ENCODE measurements around the gene CROCC.
"Not testable (repeated sequence)": the region's sequence is repeated elsewhere in the genome, so short reads cannot be mapped to it uniquely, and the experiment has no call there.

Gene CROCC

GRCh38 chr1:16938351-16939321 lies 16.9 kb downstream of the CROCC start:
- intact Hi-C loops (cut with DNase I; ENCODE audit: low total_unique reads): no loop called here
- Histone ChIP-seq H3K27ac (no peak overlapping the region), H3K36me3 (peaks cover 0 to 97% (median 14%) of the 10 kb centered on the region in 3 donors), H3K27me3 (no peaks in the 10 kb centered on the region), H3K4me3 (no peak overlapping the region), H3K9me3 (no peaks in the 10 kb centered on the region), H3K4me1 (peaks cover 0 to 6% (median 0%) of the 10 kb centered on the region in 4 donors)
- TF ChIP-seq CTCF (IDR thresholded peaks at IDR 0.05): no peak
- DNase-seq: no peak

GRCh38 chr1:16939386-16940180 lies 17.9 kb downstream of the CROCC start:
- H3K27me3 ChIP-seq; DNase-seq; H3K9me3 ChIP-seq; intact Hi-C loops (cut with DNase I; ENCODE audit: low total_unique reads); H3K4me1 ChIP-seq; H3K4me3 ChIP-seq; H3K27ac ChIP-seq: not testable (repeated sequence)
- H3K36me3 ChIP-seq: peaks cover 0 to 96% (median 19%) of the 10 kb centered on the region in 3 donors

GRCh38 chr1:16944038-16944437 lies 22.3 kb downstream of the CROCC start:
- peaks cover 0 to 10% (median 3%) of the 10 kb centered on the region in 4 donors for H3K4me1 ChIP-seq
- H3K36me3 ChIP-seq: peaks cover 0 to 93% (median 15%) of the 10 kb centered on the region in 3 donors
- H3K4me3 ChIP-seq: no peak overlapping the region
- no peaks in the 10 kb centered on the region for H3K27me3 ChIP-seq
- intact Hi-C loops (cut with DNase I; ENCODE audit: low total_unique reads): no loop called here
- no peak for DNase-seq
- TF ChIP-seq CTCF (IDR thresholded peaks at IDR 0.05): no peak
- no peaks in the 10 kb centered on the region for H3K9me3 ChIP-seq
- no peak overlapping the region for H3K27ac ChIP-seq

DNA sequence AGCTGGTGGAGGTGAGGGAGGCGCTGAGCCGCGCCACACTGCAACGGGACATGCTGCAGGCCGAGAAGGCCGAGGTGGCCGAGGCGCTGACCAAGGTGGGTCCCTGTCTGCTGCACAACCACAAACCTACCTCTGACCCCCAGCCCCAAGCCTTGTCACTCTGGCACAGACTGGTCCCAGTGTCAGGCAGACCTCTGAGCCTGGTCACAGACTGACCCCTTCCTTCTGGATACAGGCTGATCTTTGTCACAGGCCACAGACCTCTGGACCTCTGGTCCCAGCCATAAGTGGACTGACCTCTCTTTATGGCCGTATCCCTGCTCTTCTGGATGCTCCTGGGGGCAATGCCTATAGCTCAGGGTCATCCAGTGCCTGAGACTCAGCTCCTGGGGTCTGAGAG lies 23.8 kb downstream of the CROCC start:
- H3K4me3 ChIP-seq; H3K27ac ChIP-seq; H3K27me3 ChIP-seq; intact Hi-C loops (cut with DNase I; ENCODE audit: low total_unique reads); H3K4me1 ChIP-seq; DNase-seq; H3K9me3 ChIP-seq: not testable (repeated sequence)
- peaks cover 0 to 89% (median 15%) of the 10 kb centered on the region in 3 donors for H3K36me3 ChIP-seq

DNA sequence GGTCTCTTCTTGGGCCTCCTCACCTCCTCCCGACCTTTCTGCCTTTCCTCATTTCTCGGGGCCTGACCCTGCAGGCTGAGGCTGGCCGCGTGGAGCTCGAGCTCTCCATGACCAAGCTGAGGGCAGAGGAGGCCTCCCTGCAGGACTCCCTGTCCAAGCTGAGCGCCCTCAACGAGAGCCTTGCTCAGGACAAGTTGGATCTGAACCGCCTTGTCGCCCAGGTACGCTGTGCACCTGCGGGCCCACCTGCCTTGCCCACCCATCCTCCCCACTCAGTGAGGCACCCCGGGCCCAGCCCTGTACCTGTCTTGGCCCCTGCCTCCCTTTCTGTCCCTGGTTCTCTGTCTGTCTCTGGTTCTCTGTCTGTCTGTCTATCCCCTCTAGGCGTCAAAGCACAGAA lies 24.5 kb downstream of the CROCC start:
- intact Hi-C loops (cut with DNase I; ENCODE audit: low total_unique reads); DNase-seq; H3K27me3 ChIP-seq; H3K27ac ChIP-seq; H3K9me3 ChIP-seq; H3K4me1 ChIP-seq; H3K4me3 ChIP-seq: not testable (repeated sequence)
- peaks cover 0 to 87% (median 15%) of the 10 kb centered on the region in 3 donors for H3K36me3 ChIP-seq

- Histone ChIP-seq H3K4me1 (peaks cover 0 to 8% (median 3%) of the 10 kb centered on the region in 4 donors), H3K4me3 (no peak overlapping the region), H3K27ac (no peak overlapping the region), H3K36me3 (peaks cover 0 to 83% (median 15%) of the 10 kb centered on the region in 3 donors), H3K27me3 (no peaks in the 10 kb centered on the region), H3K9me3 (no peaks in the 10 kb centered on the region)
- DNase-seq: no peak
- TF ChIP-seq CTCF (IDR thresholded peaks at IDR 0.05): no peak
- intact Hi-C loops (cut with DNase I; ENCODE audit: low total_unique reads): no loop called here
These were observed 24.9 kb downstream of the CROCC start for GRCh38 chr1:16946646-16947045.

GRCh38 chr1:16948282-16948891 lies 26.7 kb downstream of the CROCC start:
- H3K27ac ChIP-seq; DNase-seq; H3K27me3 ChIP-seq; H3K4me3 ChIP-seq; intact Hi-C loops (cut with DNase I; ENCODE audit: low total_unique reads); H3K9me3 ChIP-seq: not testable (repeated sequence)
- Histone ChIP-seq H3K36me3 (peaks cover 0 to 73% (median 15%) of the 10 kb centered on the region in 3 donors), H3K4me1 (peaks cover 0 to 11% (median 4%) of the 10 kb centered on the region in 4 donors)

DNA sequence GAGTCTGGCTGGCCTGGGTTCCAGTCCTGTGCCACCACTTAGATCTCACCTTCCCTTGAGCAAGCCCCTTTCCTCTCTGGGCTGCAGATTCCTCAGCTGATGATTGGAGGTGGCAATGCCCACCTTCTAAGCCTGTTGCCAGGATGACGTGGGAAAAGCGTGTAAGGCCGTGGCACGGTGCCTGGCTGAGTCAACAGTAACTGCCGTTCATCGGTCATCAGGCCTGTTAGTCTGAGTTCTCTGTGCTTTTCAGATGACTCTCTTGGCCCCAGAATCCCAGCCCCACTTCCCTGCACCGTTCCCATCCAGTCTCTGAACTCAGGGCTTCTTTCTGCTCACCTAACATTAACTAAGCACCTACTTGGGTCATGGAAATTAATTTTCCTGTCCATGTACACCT lies 27.3 kb downstream of the CROCC start:
- H3K4me3 ChIP-seq; DNase-seq; intact Hi-C loops (cut with DNase I; ENCODE audit: low total_unique reads); H3K27ac ChIP-seq; H3K9me3 ChIP-seq; H3K27me3 ChIP-seq: not testable (repeated sequence)
- peaks cover 0 to 67% (median 13%) of the 10 kb centered on the region in 3 donors for H3K36me3 ChIP-seq
- peaks cover 0 to 11% (median 4%) of the 10 kb centered on the region in 4 donors for H3K4me1 ChIP-seq

- not testable (repeated sequence) for H3K27me3 ChIP-seq
These were observed 30.6 kb downstream of the CROCC start for GRCh38 chr1:16952376-16952775.

More at GRCh38 chr1:16952376-16952775, 30.6 kb downstream of the CROCC start:
- H3K4me3 ChIP-seq; H3K9me3 ChIP-seq; intact Hi-C loops (cut with DNase I; ENCODE audit: low total_unique reads); H3K27ac ChIP-seq; DNase-seq: not testable (repeated sequence)
- Histone ChIP-seq H3K36me3 (peaks cover 10 to 68% (median 24%) of the 10 kb centered on the region in 3 donors), H3K4me1 (peaks cover 0 to 11% (median 0%) of the 10 kb centered on the region in 4 donors)

Measured in tibial artery (tissue), 4 donors.